ENCODE results near the gene AP1AR. TPM values are rescaled to one million over a fixed set of nuclear protein-coding genes. Genes with fewer than 3 reads are reported as not detected.

AP1AR gene
- total RNA-seq, 1 donor from 2014 or later = 39.3 TPM

- no peak for DNase-seq
Observed at GRCh38 chr4:112318239-112319142, 86.9 kb downstream of the AP1AR start.

Other genes with a start within 250 kb of the AP1AR start
- gene FAM241A, start 86.3 kb upstream of the AP1AR start, total RNA-seq = 19.2 and 20.3 TPM in 2 replicates
- 14.3 and 17.0 TPM in 2 replicates for gene TIFA, start 54.1 kb downstream of the AP1AR start, total RNA-seq
- 4.0 and 4.4 TPM in 2 replicates for gene ALPK1, start 65.6 kb downstream of the AP1AR start, total RNA-seq